ENCODE data around the gene OR10P1. TPM values are rescaled to one million over a fixed set of nuclear protein-coding genes. Genes with fewer than 3 reads are reported as not detected.

The OR10P1 gene
- total and polyA plus RNA-seq, 2 donors (not counting 1 experiment from before 2014, with no cell fraction given): not detected

GRCh38 chr12:55658212-55658611 is 21.5 kb downstream of the OR10P1 start:
- no peak overlapping the region for H2AFZ ChIP-seq (ENCODE audit: insufficient read depth, low read depth, low read length, poor library complexity, severe bottlenecking)
- 100% methylated on average over 3 of the region's 6 CpGs for WGBS (ENCODE audit: insufficient coverage)
- no peaks in the 10 kb centered on the region for H3K27me3 ChIP-seq (replicated peaks in 1 of 4; ENCODE audit: control extremely low read depth in 1 of 4, control insufficient read depth in 3 of 4, insufficient read depth in 4 of 4, low read length in 3 of 4)
- H3K36me3 ChIP-seq (replicated peaks in 1 of 2; ENCODE audit: control extremely low read depth in 1 of 2, control insufficient read depth in 1 of 2, extremely low read depth in 1 of 2, insufficient read depth in 2 of 2, low read length in 1 of 2): no peaks in the 10 kb centered on the region
- intact Hi-C loops (cut with micrococcal nuclease): no loop called here
- no peak for ATAC-seq (ENCODE audit: low read depth)
- no peak overlapping the region for H3K27ac ChIP-seq (ENCODE audit: low read length in 2 of 2)
- no peak overlapping the region for H3K4me2 ChIP-seq (replicated peaks; ENCODE audit: low read depth, low read length, poor library complexity, severe bottlenecking)
- no peak overlapping the region for H3K9ac ChIP-seq (ENCODE audit: low read length)
- CTCF ChIA-PET: interaction anchor here (0.8 to 5.6 kb wide), 10 partner anchors 13 to 470 kb away, joined by 3 to 113 read pairs (median 6); partner anchors contain the start of gene RDH5
- no peak for DNase-seq
- Mint-ChIP-seq H3K9me3 (ENCODE audit: insufficient read depth) (no peaks in the 10 kb centered on the region), H3K27ac (no peak overlapping the region), H3K4me3 (no peak overlapping the region), H3K27me3 (peaks cover 9% of the 10 kb centered on the region), H3K4me1 (peaks cover 3% of the 10 kb centered on the region)
- POLR2A ChIA-PET: interaction anchor here (0.9 kb wide), 1 partner anchor 15 kb away, joined by 3 read pairs; no protein-coding TSS in a partner anchor
- no peak overlapping the region for H3K4me3 ChIP-seq (ENCODE audit: control extremely low read depth in 1 of 5, extremely low read depth in 1 of 5, insufficient read depth in 1 of 5, low read depth in 2 of 5, low read length in 4 of 5)
- no peak for TF ChIP-seq CTCF (IDR thresholded peaks at IDR 0.05)
- TF ChIP-seq EZH2 (IDR thresholded peaks at IDR 0.05; ENCODE audit: borderline replicate concordance, insufficient read depth, low read depth, low read length, poor library complexity, severe bottlenecking): no peak
- H4K20me1 ChIP-seq (ENCODE audit: control insufficient read depth, insufficient read depth, low read length, poor library complexity, severe bottlenecking): no peaks in the 10 kb centered on the region
- H3K79me2 ChIP-seq (ENCODE audit: control insufficient read depth, insufficient read depth, low read length): no peaks in the 10 kb centered on the region
- H3K4me1 ChIP-seq (ENCODE audit: control insufficient read depth in 2 of 2, insufficient read depth in 2 of 2, low read length in 2 of 2): no peaks in the 10 kb centered on the region
- H3K9me3 ChIP-seq (ENCODE audit: control extremely low read depth in 1 of 3, control insufficient read depth in 2 of 3, insufficient read depth in 1 of 3, low read length in 2 of 3): no peaks in the 10 kb centered on the region

GRCh38 chr12:55658635-55659391 is 22.1 kb downstream of the OR10P1 start:
- Histone ChIP-seq H2AFZ (ENCODE audit: insufficient read depth, low read depth, low read length, poor library complexity, severe bottlenecking) (no peak overlapping the region), H3K9me3 (ENCODE audit: control extremely low read depth in 1 of 3, control insufficient read depth in 2 of 3, insufficient read depth in 1 of 3, low read length in 2 of 3) (no peaks in the 10 kb centered on the region), H3K79me2 (ENCODE audit: control insufficient read depth, insufficient read depth, low read length) (no peaks in the 10 kb centered on the region), H4K20me1 (ENCODE audit: control insufficient read depth, insufficient read depth, low read length, poor library complexity, severe bottlenecking) (no peaks in the 10 kb centered on the region), H3K36me3 (replicated peaks in 1 of 2; ENCODE audit: control extremely low read depth in 1 of 2, control insufficient read depth in 1 of 2, extremely low read depth in 1 of 2, insufficient read depth in 2 of 2, low read length in 1 of 2) (no peaks in the 10 kb centered on the region), H3K27me3 (replicated peaks in 1 of 4; ENCODE audit: control extremely low read depth in 1 of 4, control insufficient read depth in 3 of 4, insufficient read depth in 4 of 4, low read length in 3 of 4) (no peaks in the 10 kb centered on the region), H3K4me3 (ENCODE audit: control extremely low read depth in 1 of 5, extremely low read depth in 1 of 5, insufficient read depth in 1 of 5, low read depth in 2 of 5, low read length in 4 of 5) (no peak overlapping the region), H3K9ac (ENCODE audit: low read length) (no peak overlapping the region), H3K27ac (ENCODE audit: low read length in 2 of 2) (no peak overlapping the region), H3K4me2 (replicated peaks; ENCODE audit: low read depth, low read length, poor library complexity, severe bottlenecking) (no peak overlapping the region), H3K4me1 (ENCODE audit: control insufficient read depth in 2 of 2, insufficient read depth in 2 of 2, low read length in 2 of 2) (no peaks in the 10 kb centered on the region)
- WGBS (ENCODE audit: insufficient coverage): 100% methylated on average over 2 of the region's 3 CpGs
- no peak for TF ChIP-seq CTCF (IDR thresholded peaks at IDR 0.05)
- TF ChIP-seq EZH2 (IDR thresholded peaks at IDR 0.05; ENCODE audit: borderline replicate concordance, insufficient read depth, low read depth, low read length, poor library complexity, severe bottlenecking): no peak
- ChIA-PET POLR2A (interaction anchor here (0.9 kb wide), 1 partner anchor 15 kb away, joined by 3 read pairs; no protein-coding TSS in a partner anchor), CTCF (interaction anchor here (1.1 to 5.6 kb wide), 7 partner anchors 13 to 88 kb away, joined by 3 to 113 read pairs (median 6); partner anchors contain the start of gene RDH5)
- peaks cover 9% of the 10 kb centered on the region for H3K27me3 Mint-ChIP-seq
- H3K9me3 Mint-ChIP-seq (ENCODE audit: insufficient read depth): no peaks in the 10 kb centered on the region
- H3K4me3 Mint-ChIP-seq: no peak overlapping the region
- no peak overlapping the region for H3K27ac Mint-ChIP-seq
- intact Hi-C loops (cut with micrococcal nuclease): no loop called here
- H3K4me1 Mint-ChIP-seq: peaks cover 2% of the 10 kb centered on the region
- DNase-seq: no peak
- no peak for ATAC-seq (ENCODE audit: low read depth)
